NCI-H2196 (cell line): ENCODE data around the gene NLE1.
"Not testable (repeated sequence)": the region's sequence is repeated elsewhere in the genome, so short reads cannot be mapped to it uniquely, and the experiment has no call there.

Source experiments
- DNase-seq: peaks from one replicate; lab custom pipeline; 2025; ENCODE audit not compliant: unreplicated experiment; lab: John Stamatoyannopoulos, UW

Gene NLE1

DNA sequence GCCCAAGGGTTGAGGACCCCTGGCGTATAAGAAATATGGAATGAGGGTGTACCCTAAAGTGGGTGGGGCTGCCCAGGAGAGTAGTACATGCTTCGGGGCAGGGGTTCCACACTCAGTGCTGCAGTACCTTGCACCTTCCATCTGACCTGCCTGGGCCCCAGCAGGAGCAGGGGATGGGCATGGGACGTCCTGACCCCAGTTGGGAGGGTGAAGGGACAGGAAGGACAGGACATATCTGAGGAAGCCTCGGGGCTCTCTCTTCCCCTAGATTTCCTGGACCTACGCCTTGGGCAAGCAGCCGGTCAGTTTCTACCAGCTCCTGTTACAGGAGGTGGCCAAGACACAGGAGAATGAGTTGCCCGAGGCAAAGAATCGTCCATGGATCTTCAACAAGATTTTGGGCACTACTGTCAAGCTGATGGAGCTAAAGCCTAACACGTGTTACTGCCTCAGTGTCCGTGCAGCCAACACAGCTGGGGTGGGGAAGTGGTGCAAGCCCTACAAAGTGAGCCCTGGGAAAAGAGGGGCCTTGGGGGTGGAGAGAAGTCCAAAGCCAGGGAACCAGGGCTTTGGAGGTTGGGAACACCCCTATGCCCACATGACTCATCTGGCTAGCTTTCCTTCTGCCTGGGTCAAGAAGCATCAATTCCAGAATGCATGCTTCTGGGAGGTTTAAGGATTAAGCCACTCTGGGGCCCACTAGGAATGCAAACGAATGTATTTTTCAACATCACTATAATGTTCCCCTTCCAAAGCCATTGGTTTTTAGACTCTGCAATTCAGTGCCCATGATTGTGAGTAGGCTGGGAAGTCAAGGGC lies 12.7 kb downstream of the NLE1 start:
- DNase-seq, result no peak

GRCh38 chr17:35127751-35128514 lies 14.2 kb downstream of the NLE1 start:
- DNase-seq, result no peak

DNA sequence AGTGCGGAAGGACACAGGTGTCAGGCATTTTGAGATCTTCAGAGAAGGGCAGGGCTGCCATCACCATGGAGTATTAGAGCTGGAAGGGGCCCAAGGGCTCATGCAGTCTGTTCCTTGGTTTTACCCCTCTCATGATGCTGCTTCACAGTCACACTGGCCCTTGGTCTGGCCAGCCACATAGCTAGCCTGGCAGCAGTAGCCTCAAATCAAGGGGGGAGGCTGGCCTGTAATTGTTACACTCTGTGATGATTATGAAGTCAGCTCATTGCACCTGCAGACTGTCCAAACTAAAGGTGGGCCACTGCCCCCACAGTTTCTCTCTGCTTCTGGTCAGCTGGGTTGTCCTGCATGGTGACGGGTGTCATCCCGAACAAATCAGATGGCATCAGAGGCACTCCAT lies 20.8 kb downstream of the NLE1 start, which contains the start of gene FNDC8:
Gene FNDC8, plus strand, starts transcription at position 301 of the 400 bp plus-strand sequence. Its CDS starts 79 bp downstream, at position 380.
- DNase-seq, result no peak

DNA sequence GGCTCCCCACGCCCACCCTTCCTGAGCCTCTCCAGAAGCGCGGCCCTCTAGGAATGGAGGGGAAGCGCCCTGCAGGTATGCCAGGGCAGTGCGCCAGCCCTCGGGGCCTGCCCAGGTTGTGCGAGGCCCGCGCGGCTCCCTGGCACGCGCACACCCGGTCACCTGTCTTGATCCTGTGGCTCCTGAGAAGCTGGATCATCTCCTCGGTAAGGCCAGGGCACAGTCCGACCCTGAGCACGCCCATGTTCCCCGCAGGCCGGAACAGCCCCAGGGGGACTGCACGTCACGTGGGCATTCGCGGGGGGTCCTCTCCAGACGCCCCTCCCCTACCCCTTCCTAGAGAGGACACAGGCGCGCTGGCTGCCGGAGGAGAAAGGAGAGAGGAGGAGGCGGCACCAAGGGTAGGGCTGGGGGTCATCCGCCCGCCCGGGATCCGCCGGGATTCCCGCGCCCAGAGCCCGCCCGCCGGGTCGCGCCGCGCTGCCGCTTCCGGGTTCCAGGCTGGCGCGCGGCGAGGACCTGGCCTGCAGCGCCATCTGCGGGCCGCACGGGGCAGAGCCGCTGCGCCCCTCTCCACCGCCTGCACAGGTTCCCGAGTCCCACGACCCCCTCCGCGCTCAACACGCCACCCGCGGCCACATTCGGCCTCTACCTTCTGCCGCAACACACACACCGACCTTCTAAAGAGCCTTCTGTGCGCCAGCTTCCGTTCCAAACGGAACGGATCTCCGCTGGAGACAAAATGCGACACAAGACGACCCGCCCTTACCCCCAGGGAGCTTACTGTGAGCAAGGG lies 22.5 kb downstream of the NLE1 start, which contains the start of gene RAD51D:
Gene RAD51D, minus strand, starts transcription at position 491 of the 796 bp plus-strand sequence. Its CDS starts 247 bp downstream, at position 244.
- DNase-seq, result peak; percentile 62

DNA sequence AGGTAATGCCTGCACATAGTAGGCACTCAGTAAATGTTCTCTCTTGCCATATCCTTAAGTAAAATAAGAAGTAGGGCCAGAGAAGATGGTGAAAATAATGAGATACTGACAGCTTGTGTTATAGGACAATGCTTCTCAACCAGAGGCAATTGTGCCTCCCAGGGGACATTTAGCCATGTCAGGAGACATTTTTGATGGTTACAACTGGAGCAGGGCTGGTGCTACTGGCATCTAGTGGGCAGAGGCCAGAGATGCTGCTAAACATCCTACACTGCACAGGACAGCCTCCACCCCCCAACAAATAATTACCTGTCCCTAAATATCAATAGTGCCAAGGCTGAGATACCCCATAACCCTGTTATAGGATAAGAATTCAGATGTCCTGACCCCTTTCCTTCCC lies 24.1 kb downstream of the NLE1 start:
- DNase-seq, result no peak

DNA sequence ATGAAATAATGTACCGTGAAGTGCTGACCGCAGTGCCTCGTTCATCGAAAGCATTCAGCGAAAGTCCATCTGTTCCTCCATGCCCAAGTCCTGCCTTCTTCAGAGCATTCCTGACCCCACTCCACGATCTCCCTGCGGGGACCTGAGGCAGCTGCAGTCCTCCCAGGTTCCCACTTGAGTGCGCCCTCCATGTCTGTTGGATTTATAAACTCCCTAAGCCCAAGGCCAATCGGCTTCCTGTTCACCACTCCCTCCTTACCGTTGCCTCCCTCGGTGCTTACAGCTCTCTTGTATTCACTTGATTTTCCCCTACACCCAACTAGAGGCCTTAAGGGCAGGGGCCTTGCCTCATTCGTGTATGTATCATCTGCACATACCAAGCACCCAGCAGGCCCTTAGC lies 25.3 kb downstream of the NLE1 start:
- DNase-seq, result no peak

DNA sequence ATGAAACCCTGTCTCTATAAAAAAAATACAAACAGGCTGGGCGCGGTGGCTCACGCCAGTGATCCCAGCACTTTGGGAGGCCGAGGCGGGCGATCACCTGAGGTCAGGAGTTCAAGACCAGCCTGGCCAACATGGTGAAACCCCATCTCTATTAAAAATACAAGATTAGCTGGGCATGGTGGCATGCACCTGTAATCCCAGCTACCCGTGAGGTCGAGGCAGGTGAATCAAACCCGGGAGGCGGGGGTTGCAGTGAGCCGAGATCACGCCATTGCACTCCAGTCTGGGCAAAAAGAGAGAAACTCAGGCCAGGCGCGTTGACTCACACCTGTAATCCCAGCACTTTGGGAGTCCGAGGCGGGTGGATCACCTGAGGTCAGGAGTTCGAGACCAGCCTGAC lies 31.3 kb downstream of the NLE1 start:
- DNase-seq, result not testable (repeated sequence)

DNA sequence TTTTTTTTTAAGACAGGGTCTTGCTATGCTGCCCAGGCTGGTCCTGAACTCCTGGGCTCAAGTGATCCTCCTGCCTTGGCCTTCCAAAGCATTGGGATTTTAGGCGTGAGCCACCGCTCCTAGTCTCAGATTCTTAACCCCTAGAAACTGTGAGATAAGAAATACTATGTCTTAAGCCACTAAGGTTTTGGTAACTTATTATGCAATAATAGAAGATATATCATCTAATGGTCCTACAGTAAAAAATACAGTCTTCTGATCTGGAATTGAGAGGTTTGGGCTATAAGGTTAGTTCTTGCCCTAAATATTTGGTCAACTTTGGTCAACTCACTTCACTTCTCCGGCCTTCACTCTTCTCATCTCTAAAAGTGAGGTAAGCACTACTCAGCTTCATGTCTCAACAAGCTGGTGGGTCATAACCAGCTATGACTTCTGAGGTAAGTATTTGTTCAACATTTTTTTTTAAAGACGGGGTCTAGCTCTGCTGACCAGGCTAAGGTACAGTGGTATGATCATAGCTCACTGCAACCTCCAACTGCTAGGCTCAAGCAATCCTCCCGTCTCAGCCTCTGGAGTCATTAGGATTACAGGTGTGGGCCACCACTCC lies 37.2 kb downstream of the NLE1 start:
- no peak for DNase-seq

GRCh38 chr17:35103271-35103670 lies 38.8 kb downstream of the NLE1 start:
- no peak for DNase-seq

DNA sequence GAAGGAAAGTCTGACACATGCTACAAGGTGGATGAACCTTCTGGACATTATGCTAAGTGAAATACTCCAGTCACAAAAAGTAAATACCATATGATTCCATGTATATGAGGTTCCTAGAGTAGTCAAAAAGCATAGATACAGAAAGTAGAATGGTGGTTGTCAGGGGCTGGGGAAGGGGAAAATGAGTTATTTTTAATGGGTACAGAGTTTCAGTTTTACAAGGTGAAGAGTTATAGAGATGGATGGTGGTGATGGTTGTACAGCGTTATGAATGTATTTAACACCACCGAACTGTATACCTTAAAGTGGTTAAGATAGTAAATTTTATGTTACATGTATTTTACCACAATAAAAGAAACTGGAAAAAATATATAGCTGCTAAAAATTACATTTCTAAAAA lies 40.4 kb downstream of the NLE1 start:
- DNase-seq, result no peak

GRCh38 chr17:35101036-35101435 lies 41.1 kb downstream of the NLE1 start:
- DNase-seq, result no peak

DNA sequence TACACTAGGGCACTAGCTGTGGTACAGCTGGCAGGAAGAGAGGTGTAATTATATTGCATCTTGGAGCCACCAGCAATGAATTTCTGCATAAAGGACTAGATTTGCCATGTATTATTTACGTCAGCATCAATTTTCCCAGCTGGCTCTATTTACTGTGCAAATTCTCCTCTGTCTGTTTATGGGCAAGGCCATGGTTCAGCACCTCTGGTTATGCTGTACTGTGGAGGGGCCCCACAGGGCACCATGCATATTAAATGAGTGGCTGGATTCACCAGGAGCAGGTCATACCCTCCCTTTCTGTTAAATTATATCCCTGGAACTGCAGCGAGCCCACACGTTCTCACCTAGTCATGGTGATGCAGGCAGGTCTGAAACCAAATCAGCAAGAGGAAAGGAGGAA lies 42.2 kb downstream of the NLE1 start:
- DNase-seq, result no peak

- DNase-seq, result no peak
Measured at GRCh38 chr17:35097776-35098175, 44.3 kb downstream of the NLE1 start.

DNA sequence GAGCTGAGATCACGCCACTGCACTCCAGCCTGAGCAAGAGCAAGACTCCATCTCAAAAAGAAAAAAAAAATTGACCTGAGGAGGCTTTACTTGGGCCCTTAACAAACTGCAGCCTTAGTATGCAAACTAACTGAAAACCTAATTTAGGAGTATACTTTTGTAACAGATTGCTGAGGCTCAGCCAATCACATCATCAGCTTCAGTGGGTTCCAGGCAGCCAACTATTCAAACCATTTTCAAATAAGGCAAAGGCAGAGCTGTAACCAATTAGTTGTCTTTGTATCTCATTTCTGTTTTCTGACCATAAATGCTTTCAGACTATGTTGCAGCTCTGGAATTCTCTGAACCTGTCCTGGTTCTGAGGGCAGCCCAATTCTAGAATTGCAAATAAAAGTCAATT lies 46.4 kb downstream of the NLE1 start:
- DNase-seq, result no peak

DNA sequence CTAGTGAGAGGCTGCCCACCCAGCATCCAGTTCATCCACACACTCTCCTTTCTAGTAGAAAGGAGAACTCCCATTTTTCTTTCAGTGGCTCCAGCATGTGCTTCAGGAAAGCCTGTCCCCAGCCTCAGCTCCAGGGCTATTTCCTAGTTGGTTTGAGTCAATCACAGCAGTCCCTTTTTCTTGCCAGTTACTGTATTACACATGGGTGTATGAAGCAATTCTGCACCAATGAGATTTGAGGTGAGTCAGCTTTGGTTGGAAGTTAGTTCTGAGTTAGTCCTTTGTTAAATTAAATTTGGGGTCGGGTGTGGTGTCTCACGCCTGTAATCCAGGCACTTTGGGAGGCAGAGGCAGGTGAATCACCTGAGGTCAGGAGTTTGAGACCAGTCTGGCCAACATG lies 47.2 kb downstream of the NLE1 start:
- no peak for DNase-seq

GRCh38 chr17:35090707-35091106 lies 51.4 kb downstream of the NLE1 start:
- DNase-seq, result not testable (repeated sequence)

DNA sequence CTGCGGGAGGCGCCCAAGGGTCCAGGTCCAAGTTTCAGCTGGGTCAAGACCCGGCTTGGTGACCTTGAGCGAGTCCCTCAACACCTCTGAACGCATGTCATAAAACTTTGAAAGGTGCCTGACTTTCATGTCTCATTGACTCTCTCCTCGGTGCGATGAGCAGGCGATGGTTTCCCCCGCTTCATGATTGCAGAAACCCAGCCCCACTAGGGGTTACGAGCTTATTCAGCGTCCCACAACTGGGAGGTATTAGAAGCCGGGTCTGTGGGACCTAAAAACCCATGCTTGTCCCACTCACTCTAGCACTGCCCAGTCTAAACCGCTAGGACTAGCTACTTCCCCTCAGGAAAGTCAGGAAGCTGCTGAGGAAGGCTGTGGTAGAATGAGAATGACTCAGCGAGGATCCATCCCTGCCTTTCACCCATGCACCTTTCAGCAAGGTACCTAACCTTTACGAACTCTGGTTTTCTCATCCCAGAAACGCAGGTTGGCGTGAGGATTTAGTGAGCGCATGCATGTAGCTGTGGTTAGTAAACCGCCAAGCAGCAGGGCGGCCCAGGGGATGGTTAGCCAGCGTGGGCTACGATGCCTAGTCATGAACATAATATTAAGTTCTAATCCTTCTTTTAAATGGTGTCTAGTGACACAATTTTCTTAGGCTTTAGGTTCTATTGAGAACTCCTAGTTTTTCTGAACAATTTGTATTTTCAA lies 52.4 kb downstream of the NLE1 start:
- no peak for DNase-seq

GRCh38 chr17:35088881-35089585 lies 53.1 kb downstream of the NLE1 start:
- peak; percentile 66 for DNase-seq

- DNase-seq, result no peak
Measured at GRCh38 chr17:35088356-35088880, 53.7 kb downstream of the NLE1 start.
